Measurements from ENCODE around the gene HLA-DOA. TPM values are rescaled to one million over a fixed set of nuclear protein-coding genes. Genes with fewer than 3 reads are reported as not detected.

HLA-DOA gene
- total and polyA plus RNA-seq, 2 experiments from 2014 or later, result 0.83 to 2.0 TPM

DNA sequence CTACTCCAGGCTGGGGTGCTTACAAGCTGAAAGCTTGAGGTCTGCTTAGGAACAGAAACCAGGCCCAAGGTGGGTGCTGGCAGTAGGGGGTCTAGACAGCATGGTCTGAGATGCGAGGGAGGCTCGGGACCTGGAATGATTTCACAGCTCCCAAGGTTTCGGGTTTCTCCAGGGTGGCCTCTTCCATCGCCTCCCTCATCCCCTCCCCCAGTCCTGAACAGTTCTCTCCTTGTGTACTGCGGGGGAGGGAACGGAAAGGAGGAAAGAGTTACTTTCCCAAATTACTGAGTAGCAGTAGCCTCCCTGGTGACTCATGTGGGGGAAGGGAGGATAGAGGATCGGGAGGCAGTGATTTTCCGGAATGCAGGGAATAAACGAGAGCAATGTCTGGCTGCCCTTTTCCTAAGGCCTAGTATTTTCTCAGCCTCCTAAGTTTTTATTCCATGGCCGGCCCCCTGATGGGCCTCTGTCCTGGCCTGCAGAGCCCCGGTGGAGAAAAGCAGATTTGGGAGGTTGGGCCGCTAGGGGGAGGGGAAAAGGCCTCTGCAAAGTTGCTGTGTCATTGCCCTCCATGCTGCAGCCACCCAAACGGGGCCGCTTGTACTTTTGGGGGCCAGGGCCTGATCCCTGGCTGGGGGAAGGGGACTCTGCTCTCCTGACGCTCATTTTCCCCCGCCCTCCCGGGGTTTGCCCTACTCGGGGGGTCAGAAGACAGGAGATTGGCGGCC lies 39.5 kb downstream of the HLA-DOA start:
- Histone ChIP-seq H3K79me2 (peaks cover 74% of the 10 kb centered on the region), H3K27ac (peak overlapping the region; percentile 100), H3K36me3 (replicated peaks; ENCODE audit: insufficient read depth, low read depth) (no peaks in the 10 kb centered on the region), H3K9me3 (ENCODE audit: low read depth) (no peaks in the 10 kb centered on the region), H3K4me1 (ENCODE audit: insufficient read depth) (peaks cover 17% of the 10 kb centered on the region), H2AFZ (no peak overlapping the region), H3K9me2 (replicated peaks; ENCODE audit: insufficient read depth) (no peaks in the 10 kb centered on the region), H3K4me2 (peak overlapping the region; percentile 89), H4K20me1 (ENCODE audit: insufficient read depth, poor library complexity, severe bottlenecking) (peaks cover 31% of the 10 kb centered on the region), H3K4me3 (peak overlapping the region; percentile 69), H3K27me3 (no peaks in the 10 kb centered on the region)
- WGBS (ENCODE audit: low lambda C conversion rate, missing lambda C conversion rate), result 0% methylated on average over 17 of the region's 19 CpGs
- peak; percentile 86 for DNase-seq (ENCODE audit: low spot score)
- no peak for TF ChIP-seq EZH2phosphoT487 (IDR thresholded peaks at IDR 0.05; ENCODE audit: low read depth, severe bottlenecking, unreplicated experiment)
- TF ChIP-seq, protein P1, sequence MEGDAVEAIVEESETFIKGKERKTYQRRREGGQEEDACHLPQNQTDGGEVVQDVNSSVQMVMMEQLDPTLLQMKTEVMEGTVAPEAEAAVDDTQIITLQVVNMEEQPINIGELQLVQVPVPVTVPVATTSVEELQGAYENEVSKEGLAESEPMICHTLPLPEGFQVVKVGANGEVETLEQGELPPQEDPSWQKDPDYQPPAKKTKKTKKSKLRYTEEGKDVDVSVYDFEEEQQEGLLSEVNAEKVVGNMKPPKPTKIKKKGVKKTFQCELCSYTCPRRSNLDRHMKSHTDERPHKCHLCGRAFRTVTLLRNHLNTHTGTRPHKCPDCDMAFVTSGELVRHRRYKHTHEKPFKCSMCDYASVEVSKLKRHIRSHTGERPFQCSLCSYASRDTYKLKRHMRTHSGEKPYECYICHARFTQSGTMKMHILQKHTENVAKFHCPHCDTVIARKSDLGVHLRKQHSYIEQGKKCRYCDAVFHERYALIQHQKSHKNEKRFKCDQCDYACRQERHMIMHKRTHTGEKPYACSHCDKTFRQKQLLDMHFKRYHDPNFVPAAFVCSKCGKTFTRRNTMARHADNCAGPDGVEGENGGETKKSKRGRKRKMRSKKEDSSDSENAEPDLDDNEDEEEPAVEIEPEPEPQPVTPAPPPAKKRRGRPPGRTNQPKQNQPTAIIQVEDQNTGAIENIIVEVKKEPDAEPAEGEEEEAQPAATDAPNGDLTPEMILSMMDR (IDR thresholded peaks at IDR 0.05; ENCODE audit: poor library complexity), result peak; percentile 31

DNA sequence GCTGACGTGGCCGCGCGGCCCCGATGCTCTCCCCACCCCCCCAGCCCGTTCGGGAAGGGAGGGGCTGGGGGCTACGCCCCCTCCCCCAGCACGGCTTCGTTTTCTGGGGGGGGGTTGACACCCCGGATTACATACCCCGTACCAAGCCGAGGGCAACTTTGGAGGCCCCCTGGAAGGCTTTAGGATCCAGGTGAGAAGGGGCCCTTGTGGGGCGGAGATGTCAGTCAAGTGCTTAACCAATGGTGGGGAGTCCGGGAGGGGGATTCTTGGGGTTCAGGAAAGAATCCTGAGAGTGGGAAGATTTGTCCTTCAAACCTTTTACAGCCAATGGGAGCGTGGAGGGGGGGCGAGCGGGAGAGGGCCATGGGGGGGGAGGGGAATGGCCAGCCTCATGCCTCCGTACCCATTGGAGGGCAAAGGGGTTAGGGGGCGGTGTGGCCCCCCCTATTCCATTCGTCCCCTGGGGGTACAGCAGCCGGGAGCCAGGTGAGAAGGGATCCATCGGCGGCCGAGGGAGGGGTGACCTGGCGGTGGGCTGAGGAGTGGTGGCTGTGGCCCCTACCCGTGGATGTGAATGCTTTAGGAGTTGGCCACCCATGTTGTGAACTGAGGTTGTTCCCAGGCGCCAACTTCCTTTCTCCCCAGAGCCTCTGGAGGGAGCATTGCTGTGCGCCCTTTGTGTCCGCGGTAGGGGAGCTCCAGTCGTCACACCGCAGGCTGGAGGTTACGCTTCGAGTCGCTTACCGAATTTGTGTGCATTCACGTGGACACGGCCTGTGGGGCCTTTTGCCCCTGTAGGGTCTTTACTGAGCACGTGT lies 40.3 kb downstream of the HLA-DOA start:
- under 1% methylated on average over 22 of the region's 40 CpGs for WGBS (ENCODE audit: low lambda C conversion rate, missing lambda C conversion rate)
- H3K4me3 ChIP-seq, result peak overlapping the region; percentile 69
- H3K9me2 ChIP-seq (replicated peaks; ENCODE audit: insufficient read depth), result no peaks in the 10 kb centered on the region
- peak; percentile 92 for DNase-seq (ENCODE audit: low spot score)
- H4K20me1 ChIP-seq (ENCODE audit: insufficient read depth, poor library complexity, severe bottlenecking), result peaks cover 23% of the 10 kb centered on the region
- H2AFZ ChIP-seq, result no peak overlapping the region
- no peaks in the 10 kb centered on the region for H3K9me3 ChIP-seq (ENCODE audit: low read depth)
- H3K4me2 ChIP-seq, result peak overlapping the region; percentile 89
- H3K27ac ChIP-seq, result peak overlapping the region; percentile 100
- H3K36me3 ChIP-seq (replicated peaks; ENCODE audit: insufficient read depth, low read depth), result no peaks in the 10 kb centered on the region
- peaks cover 71% of the 10 kb centered on the region for H3K79me2 ChIP-seq
- peaks cover 17% of the 10 kb centered on the region for H3K4me1 ChIP-seq (ENCODE audit: insufficient read depth)
- H3K27me3 ChIP-seq, result no peaks in the 10 kb centered on the region
- TF ChIP-seq, protein P1 (IDR thresholded peaks at IDR 0.05; ENCODE audit: poor library complexity), result no peak
- TF ChIP-seq EZH2 (IDR thresholded peaks at IDR 0.05; ENCODE audit: borderline replicate concordance) (no peak), EZH2phosphoT487 (IDR thresholded peaks at IDR 0.05; ENCODE audit: low read depth, severe bottlenecking, unreplicated experiment) (no peak)

DNA sequence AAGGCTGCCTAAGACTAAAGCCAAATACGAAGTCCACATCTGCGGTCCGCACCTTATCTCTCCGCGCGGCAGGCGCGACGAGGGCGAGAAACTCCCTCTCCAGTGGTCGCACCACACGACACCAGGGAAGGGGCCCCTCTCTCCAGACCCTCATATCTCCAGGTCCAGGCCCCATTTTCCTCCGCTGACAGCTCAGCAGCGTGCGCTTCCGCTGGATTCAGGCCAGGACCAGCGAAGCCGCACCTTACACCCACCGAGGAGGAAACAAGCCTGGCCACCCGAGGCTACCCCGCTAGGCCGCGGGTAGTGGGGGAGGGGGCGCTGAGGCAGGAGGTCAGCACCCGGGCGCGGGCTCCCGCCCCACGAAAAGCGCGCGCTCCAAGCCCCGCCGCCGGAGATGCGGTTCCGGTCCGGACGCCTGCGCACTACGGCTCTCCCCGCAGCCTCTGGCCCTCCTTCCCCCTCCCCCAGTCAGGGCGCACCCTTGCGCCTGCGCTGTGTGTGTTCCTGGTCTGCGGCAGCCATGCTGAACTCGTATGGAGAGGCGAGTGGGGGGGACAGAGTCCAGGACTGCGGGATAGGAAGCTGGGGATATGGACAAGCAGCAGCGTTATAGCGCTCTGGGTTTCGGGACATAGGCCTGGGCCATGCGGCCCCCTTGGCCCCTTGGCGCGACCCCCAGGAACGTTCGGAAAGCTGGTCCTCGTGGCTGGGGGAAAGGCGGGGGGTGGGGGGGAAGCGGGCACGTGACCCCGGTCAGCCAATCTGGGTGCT lies 41.1 kb downstream of the HLA-DOA start, which contains the start of gene BRD2:
Gene BRD2, plus strand, starts transcription at position 502 of the 774 bp plus-strand sequence. CDS start 4,305 bp downstream, outside the sequence.
- Histone ChIP-seq H2AFZ (peak within 1 kb of the TSS; percentile 58), H3K27me3 (no peaks in the 10 kb centered on the region)
- 2% methylated on average over 38 of the region's 62 CpGs for WGBS (ENCODE audit: low lambda C conversion rate, missing lambda C conversion rate)

More for the DNA sequence above, 41.1 kb downstream of the HLA-DOA start, which contains the start of gene BRD2:
- no peaks in the 10 kb centered on the region for H3K9me3 ChIP-seq (ENCODE audit: low read depth)
- H3K9me2 ChIP-seq (replicated peaks; ENCODE audit: insufficient read depth), result no peaks in the 10 kb centered on the region
- no peaks in the 10 kb centered on the region for H3K36me3 ChIP-seq (replicated peaks; ENCODE audit: insufficient read depth, low read depth)
- peak within 1 kb of the TSS; percentile 100 for H3K27ac ChIP-seq
- peaks cover 65% of the 10 kb centered on the region for H3K79me2 ChIP-seq
- TF ChIP-seq, protein P1 (IDR thresholded peaks at IDR 0.05; ENCODE audit: poor library complexity), result no peak
- TF ChIP-seq EZH2phosphoT487 (IDR thresholded peaks at IDR 0.05; ENCODE audit: low read depth, severe bottlenecking, unreplicated experiment) (no peak), EZH2 (IDR thresholded peaks at IDR 0.05; ENCODE audit: borderline replicate concordance) (no peak)
- peak; percentile 98 for DNase-seq (ENCODE audit: low spot score)
- H3K4me1 ChIP-seq (ENCODE audit: insufficient read depth), result peaks cover 17% of the 10 kb centered on the region
- peak within 1 kb of the TSS; percentile 89 for H3K4me2 ChIP-seq
- peaks cover 15% of the 10 kb centered on the region for H4K20me1 ChIP-seq (ENCODE audit: insufficient read depth, poor library complexity, severe bottlenecking)
- peak within 1 kb of the TSS; percentile 69 for H3K4me3 ChIP-seq

All from hepatocyte (in vitro differentiated cells).